ENCODE data around the gene CAMK2A.

The CAMK2A gene

GRCh38 chr5:150329038-150329437 lies 39.5 kb upstream of the CAMK2A start:
- no peak overlapping the region for H3K4me3 ChIP-seq (replicated peaks; ENCODE audit: low read depth, low read length)
- peak; percentile 42 for DNase-seq (ENCODE audit: low read depth)
- no peak for TF ChIP-seq CTCF (IDR thresholded peaks at IDR 0.05; ENCODE audit: low read length, missing control alignments)

GRCh38 chr5:150328515-150328914 lies 38.9 kb upstream of the CAMK2A start:
- DNase-seq (ENCODE audit: low read depth) = no peak
- no peak for TF ChIP-seq CTCF (IDR thresholded peaks at IDR 0.05; ENCODE audit: low read length, missing control alignments)
- H3K4me3 ChIP-seq (replicated peaks; ENCODE audit: low read depth, low read length) = no peak overlapping the region

GRCh38 chr5:150327139-150327538 lies 37.6 kb upstream of the CAMK2A start:
- no peak for DNase-seq (ENCODE audit: low read depth)
- no peak for TF ChIP-seq CTCF (IDR thresholded peaks at IDR 0.05; ENCODE audit: low read length, missing control alignments)
- no peak overlapping the region for H3K4me3 ChIP-seq (replicated peaks; ENCODE audit: low read depth, low read length)

GRCh38 chr5:150326707-150327106 lies 37.1 kb upstream of the CAMK2A start:
- TF ChIP-seq CTCF (IDR thresholded peaks at IDR 0.05; ENCODE audit: low read length, missing control alignments) = no peak
- DNase-seq (ENCODE audit: low read depth) = no peak
- H3K4me3 ChIP-seq (replicated peaks; ENCODE audit: low read depth, low read length) = no peak overlapping the region

GRCh38 chr5:150325426-150325825 lies 35.9 kb upstream of the CAMK2A start:
- DNase-seq (ENCODE audit: low read depth) = no peak
- H3K4me3 ChIP-seq (replicated peaks; ENCODE audit: low read depth, low read length) = no peak overlapping the region
- TF ChIP-seq CTCF (IDR thresholded peaks at IDR 0.05; ENCODE audit: low read length, missing control alignments) = no peak

- no peak for TF ChIP-seq CTCF (IDR thresholded peaks at IDR 0.05; ENCODE audit: low read length, missing control alignments)
- DNase-seq (ENCODE audit: low read depth) = no peak
- no peak overlapping the region for H3K4me3 ChIP-seq (replicated peaks; ENCODE audit: low read depth, low read length)
Measured at GRCh38 chr5:150323819-150324218, 34.2 kb upstream of the CAMK2A start.

GRCh38 chr5:150323092-150323491 lies 33.5 kb upstream of the CAMK2A start:
- no peak for TF ChIP-seq CTCF (IDR thresholded peaks at IDR 0.05; ENCODE audit: low read length, missing control alignments)
- H3K4me3 ChIP-seq (replicated peaks; ENCODE audit: low read depth, low read length) = no peak overlapping the region
- peak; percentile 55 for DNase-seq (ENCODE audit: low read depth)
